Adipocyte (in vitro differentiated cells): ENCODE measurements around the gene IFI35.
"Not testable (repeated sequence)": the region's sequence is repeated elsewhere in the genome, so short reads cannot be mapped to it uniquely, and the experiment has no call there.

ENCODE experiments used
- DNase-seq: peaks from one replicate; pipeline ENCODE4 v3.0.0-alpha.2; 2015; ENCODE audit warnings: low read depth
- H3K27me3 ChIP-seq: replicated peaks from 2 replicates; pipeline ENCODE4 v1.7.0; 2013; ENCODE audit warnings: mild to moderate bottlenecking, low read length, moderate library complexity; ENCODE audit not compliant: control insufficient read depth, insufficient read depth
- H3K36me3 ChIP-seq: 2 replicates; pipeline ENCODE4 v1.7.0; 2013; ENCODE audit warnings: low read length, mild to moderate bottlenecking, moderate library complexity; ENCODE audit not compliant: control insufficient read depth, insufficient read depth, severe bottlenecking
- H3K4me1 ChIP-seq: 2 replicates; pipeline ENCODE4 v1.7.0; 2013; ENCODE audit warnings: mild to moderate bottlenecking, low read length, moderate library complexity; ENCODE audit not compliant: control insufficient read depth, insufficient read depth
- H3K4me3 ChIP-seq: 2 replicates; pipeline ENCODE4 v1.7.0; 2013; ENCODE audit warnings: mild to moderate bottlenecking, low read length, moderate library complexity
- H3K9ac ChIP-seq: 2 replicates; pipeline ENCODE4 v1.7.0; 2013; ENCODE audit warnings: mild to moderate bottlenecking, low read length, moderate library complexity
- H3K9me3 ChIP-seq: 2 replicates; pipeline ENCODE4 v1.7.0; 2013; ENCODE audit warnings: mild to moderate bottlenecking, low read length, moderate library complexity; ENCODE audit not compliant: control insufficient read depth

Gene IFI35

DNA sequence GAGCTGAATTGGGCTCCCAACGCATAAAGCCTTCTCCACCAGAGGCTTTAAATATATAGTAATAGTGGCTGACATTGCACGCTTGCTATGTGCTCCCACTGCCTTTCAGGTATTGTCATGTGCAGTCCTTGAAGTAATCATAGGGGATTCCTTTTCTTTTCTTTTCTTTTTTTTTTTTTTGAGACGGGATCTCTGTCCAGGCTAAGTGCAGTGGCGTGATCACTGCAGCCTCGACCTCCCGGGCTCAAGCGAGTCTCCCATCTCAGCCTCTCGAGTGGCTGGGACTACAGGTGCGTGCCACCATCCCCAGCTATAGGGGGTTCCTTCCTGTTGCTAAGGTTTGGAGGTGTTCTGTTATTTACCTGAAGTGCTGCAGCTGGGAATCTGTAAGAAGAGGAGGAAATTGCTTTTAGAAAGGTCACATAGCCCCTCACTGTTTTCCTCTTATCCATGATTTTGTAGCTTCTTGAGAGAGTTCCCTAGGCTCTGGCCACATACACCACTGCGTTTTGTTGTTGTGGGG, 7.5 kb upstream of the IFI35 start:
- Histone ChIP-seq H3K4me1 (peaks cover 44% of the 10 kb centered on the region), H3K36me3 (peaks cover 50% of the 10 kb centered on the region), H3K9ac (peak overlapping the region; percentile 99), H3K4me3 (peak overlapping the region; percentile 98), H3K9me3 (no peaks in the 10 kb centered on the region), H3K27me3 (no peaks in the 10 kb centered on the region)
- DNase-seq: peak; percentile 19

DNA sequence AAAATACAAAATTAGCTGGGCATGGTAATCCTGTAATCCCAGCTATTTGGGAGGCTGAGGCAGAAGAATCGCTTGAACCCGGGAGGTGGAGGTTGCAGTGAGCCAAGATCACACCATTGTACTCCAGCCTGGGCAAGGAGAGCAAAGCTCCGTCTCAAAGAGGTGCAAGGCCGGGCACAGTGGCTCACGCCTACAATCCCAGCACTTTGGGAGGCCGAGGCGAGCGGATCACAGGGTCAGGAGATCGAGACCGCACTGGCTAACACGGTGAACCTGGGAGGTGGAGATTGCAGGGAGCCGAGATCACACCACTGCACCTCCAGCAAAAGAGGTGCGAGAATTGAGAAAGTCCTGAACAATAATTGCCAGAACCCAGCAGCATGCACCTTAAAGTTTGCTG, 5.7 kb upstream of the IFI35 start:
- Histone ChIP-seq H3K4me3 (peak overlapping the region; percentile 19), H3K9ac (peak overlapping the region; percentile 47), H3K36me3 (peaks cover 42% of the 10 kb centered on the region), H3K4me1 (peaks cover 44% of the 10 kb centered on the region)
- not testable (repeated sequence) for H3K9me3 ChIP-seq, DNase-seq, H3K27me3 ChIP-seq

DNA sequence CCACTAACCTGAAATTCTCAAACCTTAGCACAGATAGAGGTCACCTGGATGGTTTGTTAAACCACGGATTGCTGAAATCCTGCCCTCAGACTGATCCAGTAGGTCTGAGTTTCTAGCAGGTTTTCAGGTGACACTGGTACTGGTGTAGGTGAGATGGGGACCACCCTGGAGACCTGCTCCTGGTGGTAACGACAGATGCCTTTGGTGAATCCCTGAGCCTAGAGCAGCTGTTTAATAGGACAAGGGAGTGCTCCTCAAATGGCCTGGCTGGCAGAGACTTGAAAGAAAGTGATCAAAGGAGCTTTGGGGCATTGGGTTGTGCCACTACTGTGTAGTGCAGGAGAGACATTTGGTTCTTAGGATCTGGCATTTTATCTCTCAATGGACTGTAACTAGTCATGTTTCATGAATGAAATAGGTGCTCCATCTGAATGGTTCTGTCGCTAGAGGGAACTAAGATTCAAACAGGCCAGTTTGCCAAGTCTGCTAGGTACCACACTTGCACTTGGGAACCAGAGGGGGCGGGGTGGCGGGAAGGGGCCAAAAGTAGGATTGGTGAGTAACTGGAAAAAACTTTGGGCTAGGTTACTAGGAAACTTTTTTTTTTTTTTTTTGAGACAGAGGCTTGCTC, 2.9 kb upstream of the IFI35 start:
- Histone ChIP-seq H3K9me3 (no peaks in the 10 kb centered on the region), H3K4me3 (no peak overlapping the region), H3K27me3 (no peaks in the 10 kb centered on the region), H3K9ac (no peak overlapping the region), H3K36me3 (peaks cover 42% of the 10 kb centered on the region), H3K4me1 (peaks cover 43% of the 10 kb centered on the region)
- no peak for DNase-seq

DNA sequence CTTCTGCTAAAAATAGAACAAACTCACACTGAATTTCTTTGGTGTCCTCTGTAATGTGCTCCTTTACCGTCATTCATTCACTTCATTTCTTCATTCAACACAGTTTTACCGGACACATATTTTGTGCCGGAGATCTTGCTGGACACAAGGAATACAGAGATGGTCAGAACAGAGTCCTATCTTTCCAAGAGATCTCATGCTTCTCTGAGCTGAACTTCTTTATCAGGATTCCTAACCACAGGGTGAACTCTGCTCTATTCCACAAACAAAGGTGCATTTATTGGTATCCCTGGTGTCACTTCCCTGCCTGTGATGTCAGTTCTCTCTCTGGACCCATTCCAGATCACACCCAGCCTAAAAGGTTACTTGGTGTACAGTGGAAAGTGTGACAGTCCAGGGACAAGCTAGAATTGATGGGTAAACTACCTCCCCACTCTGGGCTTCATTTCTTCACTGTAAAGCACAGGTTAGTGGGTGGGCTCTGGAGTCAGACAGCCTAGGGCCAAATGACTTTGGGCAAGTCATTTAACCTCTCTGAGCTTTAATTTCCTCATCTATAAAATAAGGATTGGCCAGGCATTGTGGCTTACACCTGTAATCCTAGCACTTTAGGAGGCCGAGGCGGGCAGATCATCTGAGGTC, 4.2 kb downstream of the IFI35 start:
- Histone ChIP-seq H3K4me1 (peaks cover 33% of the 10 kb centered on the region), H3K36me3 (peaks cover 27% of the 10 kb centered on the region), H3K27me3 (no peaks in the 10 kb centered on the region), H3K4me3 (no peak overlapping the region), H3K9me3 (no peaks in the 10 kb centered on the region), H3K9ac (no peak overlapping the region)
- no peak for DNase-seq

DNA sequence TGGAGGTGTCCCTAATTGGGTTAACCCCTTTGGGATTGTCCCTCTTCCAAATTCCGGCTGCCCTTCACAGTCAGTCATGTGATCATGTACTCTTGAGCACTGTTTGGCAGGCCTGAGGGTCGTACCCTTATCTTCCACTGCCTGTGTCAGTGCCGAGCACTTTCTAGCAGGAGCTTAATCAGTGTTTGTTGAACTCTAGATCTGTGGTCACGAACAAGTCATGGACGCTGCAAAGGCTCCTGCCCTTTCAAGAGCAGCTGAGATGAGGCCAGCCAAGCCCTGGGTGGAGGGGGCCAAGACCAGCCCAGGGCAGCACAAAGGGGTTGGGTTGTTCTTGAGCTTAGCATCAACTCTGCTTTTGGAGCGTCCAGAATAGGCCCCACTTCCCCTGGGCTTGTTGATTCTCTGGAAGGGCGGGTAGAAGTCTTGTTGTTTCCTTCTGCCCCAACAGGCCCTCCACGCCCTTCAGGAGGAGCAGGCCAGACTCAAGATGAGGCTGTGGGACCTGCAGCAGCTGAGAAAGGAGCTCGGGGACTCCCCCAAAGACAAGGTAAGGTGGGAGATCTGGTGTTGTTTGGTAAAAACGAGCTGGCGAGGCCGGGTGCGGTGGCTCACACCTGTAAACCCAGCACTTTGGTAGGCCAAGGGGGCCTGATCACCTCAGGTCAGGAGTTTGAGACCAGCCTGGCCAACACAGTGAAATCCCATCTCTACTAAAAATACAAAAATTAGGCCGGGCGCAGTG, 5.3 kb downstream of the IFI35 start:
- H3K36me3 ChIP-seq: peaks cover 38% of the 10 kb centered on the region
- no peaks in the 10 kb centered on the region for H3K9me3 ChIP-seq
- H3K27me3 ChIP-seq: no peaks in the 10 kb centered on the region
- peaks cover 35% of the 10 kb centered on the region for H3K4me1 ChIP-seq
- DNase-seq: no peak
- H3K4me3 ChIP-seq: peak overlapping the region; percentile 11
- H3K9ac ChIP-seq: peak overlapping the region; percentile 41

DNA sequence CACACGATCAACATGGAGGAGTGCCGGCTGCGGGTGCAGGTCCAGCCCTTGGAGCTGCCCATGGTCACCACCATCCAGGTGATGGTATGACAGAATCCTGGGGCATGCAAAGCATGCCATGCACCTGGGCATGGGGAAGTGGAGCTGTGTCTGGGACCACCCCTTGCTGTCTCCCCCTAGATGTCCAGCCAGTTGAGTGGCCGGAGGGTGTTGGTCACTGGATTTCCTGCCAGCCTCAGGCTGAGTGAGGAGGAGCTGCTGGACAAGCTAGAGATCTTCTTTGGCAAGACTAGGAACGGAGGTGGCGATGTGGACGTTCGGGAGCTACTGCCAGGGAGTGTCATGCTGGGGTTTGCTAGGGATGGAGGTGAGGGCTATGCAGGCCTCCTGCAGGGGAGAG, 6.7 kb downstream of the IFI35 start:
- Histone ChIP-seq H3K4me1 (peaks cover 39% of the 10 kb centered on the region), H3K9ac (no peak overlapping the region), H3K9me3 (no peaks in the 10 kb centered on the region), H3K27me3 (no peaks in the 10 kb centered on the region), H3K4me3 (no peak overlapping the region), H3K36me3 (peaks cover 49% of the 10 kb centered on the region)
- no peak for DNase-seq

DNA sequence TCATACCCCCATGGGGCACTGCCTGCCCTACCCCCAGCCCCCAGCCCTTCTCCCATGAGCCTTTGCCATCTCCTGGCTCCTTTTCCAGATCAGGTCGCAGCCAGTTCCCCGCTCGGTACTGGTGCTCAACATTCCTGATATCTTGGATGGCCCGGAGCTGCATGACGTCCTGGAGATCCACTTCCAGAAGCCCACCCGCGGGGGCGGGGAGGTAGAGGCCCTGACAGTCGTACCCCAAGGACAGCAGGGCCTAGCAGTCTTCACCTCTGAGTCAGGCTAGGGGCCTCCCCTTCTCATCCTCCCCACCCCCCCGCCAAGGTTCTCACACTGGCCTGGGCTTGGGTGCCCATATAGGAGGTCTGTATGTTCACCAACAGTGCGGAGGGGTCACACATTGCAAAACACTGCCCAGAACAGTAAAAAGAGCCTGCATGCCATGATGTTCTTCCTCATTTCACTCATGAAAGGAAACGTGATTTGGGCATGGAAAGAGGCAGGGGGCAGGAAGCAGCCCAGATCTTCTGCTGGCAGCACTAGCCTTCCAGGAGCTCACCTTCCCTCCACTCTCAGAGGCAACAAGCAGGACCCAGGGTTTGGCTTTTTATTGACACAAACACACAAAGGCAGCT, 7.5 kb downstream of the IFI35 start:
- Histone ChIP-seq H3K9me3 (no peaks in the 10 kb centered on the region), H3K4me1 (peaks cover 47% of the 10 kb centered on the region), H3K9ac (no peak overlapping the region), H3K4me3 (no peak overlapping the region), H3K27me3 (no peaks in the 10 kb centered on the region), H3K36me3 (peaks cover 54% of the 10 kb centered on the region)
- DNase-seq: no peak

DNA sequence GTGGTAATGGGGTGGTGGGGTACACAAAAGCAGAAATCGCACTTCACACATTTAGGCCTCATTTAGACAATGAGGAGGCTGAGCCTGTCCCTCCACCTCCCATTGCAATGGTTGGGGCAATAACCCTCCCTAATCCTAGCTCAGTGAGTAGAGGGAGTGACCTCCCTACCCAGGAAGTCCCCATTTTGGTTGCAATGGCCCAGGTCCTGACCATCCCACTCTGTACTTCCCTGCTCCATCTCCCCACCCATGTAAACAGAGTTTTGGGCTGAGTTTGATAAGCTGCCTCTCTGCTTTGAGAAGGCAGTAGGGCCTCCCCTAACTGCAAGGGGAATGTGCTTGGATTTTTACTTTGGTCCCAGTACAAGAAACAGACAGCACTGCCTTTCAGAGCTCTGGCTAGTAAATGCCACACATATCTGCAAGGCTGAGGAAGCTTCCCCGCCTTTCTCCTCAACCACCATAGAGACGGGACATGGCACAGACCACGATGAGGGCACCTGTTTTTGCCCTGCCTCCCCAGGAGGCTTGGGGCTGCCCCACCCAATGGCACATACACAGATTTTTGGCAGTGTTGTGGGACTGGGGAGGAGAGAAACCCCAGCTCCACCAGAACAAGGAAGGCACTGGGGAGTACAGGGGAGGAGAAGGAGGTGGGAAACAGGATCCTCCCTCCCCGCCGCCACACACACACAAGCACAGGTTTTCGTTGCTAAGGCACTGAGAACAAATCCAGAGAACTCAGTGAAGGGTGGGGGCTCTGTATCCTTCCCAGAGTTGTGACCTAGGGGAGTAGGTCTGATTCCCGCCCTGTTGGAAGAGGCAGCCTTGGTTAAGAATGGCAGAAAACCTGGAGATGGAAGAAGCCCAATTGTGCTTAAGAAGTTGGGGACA, 8.3 kb downstream of the IFI35 start:
- DNase-seq: no peak
- Histone ChIP-seq H3K36me3 (peaks cover 54% of the 10 kb centered on the region), H3K27me3 (no peaks in the 10 kb centered on the region)

DNA sequence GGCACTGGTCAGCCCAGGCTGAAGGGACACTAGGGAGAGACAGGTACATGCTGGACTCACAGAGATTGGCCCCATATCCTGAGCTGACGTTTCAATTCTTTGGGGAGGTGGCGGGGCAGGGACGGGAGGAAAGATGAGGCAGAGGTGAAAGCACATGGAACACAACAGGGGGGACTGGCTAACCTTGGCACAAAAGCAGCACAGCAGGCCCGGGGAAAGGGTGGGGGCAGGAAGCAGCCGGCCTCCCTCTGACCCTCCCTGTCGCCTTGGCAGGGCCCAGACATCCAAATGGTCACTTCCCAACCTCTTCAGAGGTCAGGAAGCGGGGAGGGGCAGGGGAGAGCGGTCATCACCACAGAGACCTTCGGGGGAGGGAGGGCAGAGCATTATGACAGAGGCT, 9.0 kb downstream of the IFI35 start:
- Histone ChIP-seq H3K9me3 (no peaks in the 10 kb centered on the region), H3K27me3 (no peaks in the 10 kb centered on the region), H3K9ac (peak overlapping the region; percentile 19), H3K36me3 (peaks cover 54% of the 10 kb centered on the region), H3K4me1 (peaks cover 62% of the 10 kb centered on the region), H3K4me3 (no peak overlapping the region)
- DNase-seq: no peak

More for the DNA sequence above, 8.3 kb downstream of the IFI35 start:
- Histone ChIP-seq H3K9me3 (no peaks in the 10 kb centered on the region), H3K9ac (peak overlapping the region; percentile 20), H3K4me1 (peaks cover 55% of the 10 kb centered on the region), H3K4me3 (no peak overlapping the region)

DNA sequence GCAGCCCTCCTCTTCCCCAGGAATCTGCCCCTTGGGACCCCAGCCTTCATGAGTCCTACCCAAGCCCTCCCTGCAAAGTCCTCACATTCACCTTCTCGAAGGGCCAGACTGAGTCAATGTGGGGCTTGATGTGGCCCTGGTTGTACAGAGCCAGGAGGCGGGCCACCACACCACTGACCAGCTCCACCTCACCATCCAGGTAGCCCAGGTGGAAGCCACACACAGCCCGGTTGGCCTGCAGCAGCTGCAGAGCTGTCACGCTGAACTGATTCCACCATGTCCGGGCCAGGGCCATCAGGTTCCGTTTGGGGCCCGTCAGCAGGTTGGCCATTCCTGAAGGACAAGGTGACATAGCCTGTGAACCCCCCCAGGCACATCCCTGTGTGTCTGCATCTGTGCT, 9.6 kb downstream of the IFI35 start:
- peaks cover 54% of the 10 kb centered on the region for H3K36me3 ChIP-seq
- H3K4me3 ChIP-seq: no peak overlapping the region
- H3K27me3 ChIP-seq: no peaks in the 10 kb centered on the region
- H3K9ac ChIP-seq: peak overlapping the region; percentile 14
- H3K9me3 ChIP-seq: no peaks in the 10 kb centered on the region
- DNase-seq: no peak
- H3K4me1 ChIP-seq: peaks cover 62% of the 10 kb centered on the region
